ENCODE results near the gene MIF4GD. TPM values are rescaled to one million over a fixed set of nuclear protein-coding genes. Genes with fewer than 3 reads are reported as not detected.

Gene MIF4GD
- total RNA-seq, 1 experiment from 2014 or later = 21.6 TPM

- TF ChIP-seq, protein P1, sequence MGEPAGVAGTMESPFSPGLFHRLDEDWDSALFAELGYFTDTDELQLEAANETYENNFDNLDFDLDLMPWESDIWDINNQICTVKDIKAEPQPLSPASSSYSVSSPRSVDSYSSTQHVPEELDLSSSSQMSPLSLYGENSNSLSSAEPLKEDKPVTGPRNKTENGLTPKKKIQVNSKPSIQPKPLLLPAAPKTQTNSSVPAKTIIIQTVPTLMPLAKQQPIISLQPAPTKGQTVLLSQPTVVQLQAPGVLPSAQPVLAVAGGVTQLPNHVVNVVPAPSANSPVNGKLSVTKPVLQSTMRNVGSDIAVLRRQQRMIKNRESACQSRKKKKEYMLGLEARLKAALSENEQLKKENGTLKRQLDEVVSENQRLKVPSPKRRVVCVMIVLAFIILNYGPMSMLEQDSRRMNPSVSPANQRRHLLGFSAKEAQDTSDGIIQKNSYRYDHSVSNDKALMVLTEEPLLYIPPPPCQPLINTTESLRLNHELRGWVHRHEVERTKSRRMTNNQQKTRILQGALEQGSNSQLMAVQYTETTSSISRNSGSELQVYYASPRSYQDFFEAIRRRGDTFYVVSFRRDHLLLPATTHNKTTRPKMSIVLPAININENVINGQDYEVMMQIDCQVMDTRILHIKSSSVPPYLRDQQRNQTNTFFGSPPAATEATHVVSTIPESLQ (CRISPR knock-in tag; IDR thresholded peaks at IDR 0.05) = no peak
- TF ChIP-seq GABPB1 (CRISPR knock-in tag; IDR thresholded peaks at IDR 0.05) (no peak), ZBTB43 (CRISPR knock-in tag; IDR thresholded peaks at IDR 0.05) (no peak), PRDM15 (CRISPR knock-in tag; IDR thresholded peaks at IDR 0.05) (no peak), TEAD1 (CRISPR knock-in tag; IDR thresholded peaks at IDR 0.05) (no peak), FOXJ3 (CRISPR knock-in tag; IDR thresholded peaks at IDR 0.05; ENCODE audit: borderline replicate concordance) (no peak), NFE2L1 (CRISPR knock-in tag; IDR thresholded peaks at IDR 0.05) (no peak), ELF4 (CRISPR knock-in tag; IDR thresholded peaks at IDR 0.05; ENCODE audit: low read depth) (no peak), NFYB (CRISPR knock-in tag; conservative IDR thresholded peaks at IDR 0.05; ENCODE audit: low read depth) (no peak), RELA (CRISPR knock-in tag; IDR thresholded peaks at IDR 0.05; ENCODE audit: borderline replicate concordance) (no peak), ZNF671 (CRISPR knock-in tag; IDR thresholded peaks at IDR 0.05) (no peak)
Measured at GRCh38 chr17:75232786-75233185, 38.2 kb downstream of the MIF4GD start (continued).

- CTCF ChIA-PET = interaction anchor here (2.0 to 6.4 kb wide), 2 partner anchors 8 to 101 kb away, joined by 4 to 62 read pairs; partner anchors contain the start of gene NT5C
- Mint-ChIP-seq H3K27ac (no peak overlapping the region), H3K4me3 (no peak overlapping the region)
Measured at GRCh38 chr17:75231741-75232464, 39.1 kb downstream of the MIF4GD start.

More at GRCh38 chr17:75231741-75232464, 39.1 kb downstream of the MIF4GD start:
- ATAC-seq (no peak), DNase-seq (ENCODE audit: low spot score) (no peak)
- TF ChIP-seq GABPB1 (CRISPR knock-in tag; IDR thresholded peaks at IDR 0.05) (no peak), ZNF423 (CRISPR knock-in tag; IDR thresholded peaks at IDR 0.05) (no peak), NR2C2 (CRISPR knock-in tag; IDR thresholded peaks at IDR 0.05) (no peak), FOXP1 (CRISPR knock-in tag; IDR thresholded peaks at IDR 0.05; ENCODE audit: borderline replicate concordance) (no peak), JUN (CRISPR knock-in tag; IDR thresholded peaks at IDR 0.05) (no peak), GRHL2 (CRISPR knock-in tag; IDR thresholded peaks at IDR 0.05; ENCODE audit: insufficient replicate concordance, severe bottlenecking) (no peak), ZNF317 (CRISPR knock-in tag; IDR thresholded peaks at IDR 0.05; ENCODE audit: borderline replicate concordance, low read depth) (no peak), PRDM15 (CRISPR knock-in tag; IDR thresholded peaks at IDR 0.05) (no peak), KAT7 (CRISPR knock-in tag; IDR thresholded peaks at IDR 0.05; ENCODE audit: borderline replicate concordance) (no peak), JAZF1 (CRISPR knock-in tag; IDR thresholded peaks at IDR 0.05) (no peak)
- TF ChIP-seq, protein P2, sequence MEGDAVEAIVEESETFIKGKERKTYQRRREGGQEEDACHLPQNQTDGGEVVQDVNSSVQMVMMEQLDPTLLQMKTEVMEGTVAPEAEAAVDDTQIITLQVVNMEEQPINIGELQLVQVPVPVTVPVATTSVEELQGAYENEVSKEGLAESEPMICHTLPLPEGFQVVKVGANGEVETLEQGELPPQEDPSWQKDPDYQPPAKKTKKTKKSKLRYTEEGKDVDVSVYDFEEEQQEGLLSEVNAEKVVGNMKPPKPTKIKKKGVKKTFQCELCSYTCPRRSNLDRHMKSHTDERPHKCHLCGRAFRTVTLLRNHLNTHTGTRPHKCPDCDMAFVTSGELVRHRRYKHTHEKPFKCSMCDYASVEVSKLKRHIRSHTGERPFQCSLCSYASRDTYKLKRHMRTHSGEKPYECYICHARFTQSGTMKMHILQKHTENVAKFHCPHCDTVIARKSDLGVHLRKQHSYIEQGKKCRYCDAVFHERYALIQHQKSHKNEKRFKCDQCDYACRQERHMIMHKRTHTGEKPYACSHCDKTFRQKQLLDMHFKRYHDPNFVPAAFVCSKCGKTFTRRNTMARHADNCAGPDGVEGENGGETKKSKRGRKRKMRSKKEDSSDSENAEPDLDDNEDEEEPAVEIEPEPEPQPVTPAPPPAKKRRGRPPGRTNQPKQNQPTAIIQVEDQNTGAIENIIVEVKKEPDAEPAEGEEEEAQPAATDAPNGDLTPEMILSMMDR (IDR thresholded peaks at IDR 0.05) = no peak
- TF ChIP-seq, protein P3, sequence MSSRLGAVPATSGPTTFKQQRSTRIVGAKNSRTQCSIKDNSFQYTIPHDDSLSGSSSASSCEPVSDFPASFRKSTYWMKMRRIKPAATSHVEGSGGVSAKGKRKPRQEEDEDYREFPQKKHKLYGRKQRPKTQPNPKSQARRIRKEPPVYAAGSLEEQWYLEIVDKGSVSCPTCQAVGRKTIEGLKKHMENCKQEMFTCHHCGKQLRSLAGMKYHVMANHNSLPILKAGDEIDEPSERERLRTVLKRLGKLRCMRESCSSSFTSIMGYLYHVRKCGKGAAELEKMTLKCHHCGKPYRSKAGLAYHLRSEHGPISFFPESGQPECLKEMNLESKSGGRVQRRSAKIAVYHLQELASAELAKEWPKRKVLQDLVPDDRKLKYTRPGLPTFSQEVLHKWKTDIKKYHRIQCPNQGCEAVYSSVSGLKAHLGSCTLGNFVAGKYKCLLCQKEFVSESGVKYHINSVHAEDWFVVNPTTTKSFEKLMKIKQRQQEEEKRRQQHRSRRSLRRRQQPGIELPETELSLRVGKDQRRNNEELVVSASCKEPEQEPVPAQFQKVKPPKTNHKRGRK (CRISPR knock-in tag; IDR thresholded peaks at IDR 0.05; ENCODE audit: borderline replicate concordance) = no peak
- Mint-ChIP-seq H3K27me3 (ENCODE audit: low read depth) (no peaks in the 10 kb centered on the region), H3K9me3 (no peaks in the 10 kb centered on the region), H3K4me1 (no peaks in the 10 kb centered on the region), H3K36me3 (peaks cover 70% of the 10 kb centered on the region)
- POLR2A ChIA-PET = interaction anchor here (0.6 kb wide), 1 partner anchor 41 kb away, joined by 6 read pairs; no protein-coding TSS in a partner anchor
